COLO829 (cell line): Measurements from ENCODE around the gene AFF3.

Source experiments
- DNase-seq: peaks from one replicate; pipeline ENCODE4 v3.0.0; 2012; ENCODE audit warnings: low spot score

The AFF3 gene

DNA sequence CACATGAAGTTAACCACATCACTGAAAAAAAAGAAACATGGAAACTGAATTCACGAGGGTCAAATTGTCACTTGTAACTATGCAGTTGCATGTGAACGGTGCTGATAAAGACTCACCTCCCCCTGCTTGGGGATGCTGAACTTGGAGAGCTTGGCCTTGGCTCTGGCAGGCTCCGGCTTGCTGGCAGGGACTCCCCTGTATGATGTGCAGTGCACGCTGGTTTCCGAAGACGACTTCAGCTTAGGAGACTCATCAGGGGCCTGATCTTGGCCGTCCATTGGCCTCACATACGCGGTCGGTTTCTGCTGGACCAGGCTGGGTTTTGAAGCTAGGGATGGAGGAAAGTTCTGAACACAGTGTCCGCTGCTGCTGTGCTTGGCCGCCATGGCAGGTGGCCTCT, 135.9 kb downstream of the AFF3 start:
- DNase-seq = no peak

DNA sequence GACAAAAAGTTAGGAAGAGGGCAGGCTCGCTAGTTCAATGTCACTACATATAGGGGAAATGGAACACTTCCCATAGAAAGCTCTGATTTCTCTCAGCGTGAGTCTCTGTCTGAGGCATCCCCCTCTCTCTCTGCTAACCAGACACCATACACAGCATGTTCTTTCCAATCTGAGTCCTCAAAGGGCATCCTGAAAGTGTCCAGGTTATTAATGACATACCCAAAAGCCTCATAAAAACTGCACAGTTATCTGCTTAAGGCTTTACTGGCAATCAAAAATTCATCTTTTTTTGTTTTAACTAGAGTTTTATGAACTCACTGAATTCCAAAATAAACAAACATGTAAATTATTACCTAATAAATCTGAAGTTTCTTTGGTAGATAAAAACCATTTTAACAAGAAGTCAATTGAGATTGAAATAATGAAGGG, 137.4 kb downstream of the AFF3 start:
- no peak for DNase-seq

DNA sequence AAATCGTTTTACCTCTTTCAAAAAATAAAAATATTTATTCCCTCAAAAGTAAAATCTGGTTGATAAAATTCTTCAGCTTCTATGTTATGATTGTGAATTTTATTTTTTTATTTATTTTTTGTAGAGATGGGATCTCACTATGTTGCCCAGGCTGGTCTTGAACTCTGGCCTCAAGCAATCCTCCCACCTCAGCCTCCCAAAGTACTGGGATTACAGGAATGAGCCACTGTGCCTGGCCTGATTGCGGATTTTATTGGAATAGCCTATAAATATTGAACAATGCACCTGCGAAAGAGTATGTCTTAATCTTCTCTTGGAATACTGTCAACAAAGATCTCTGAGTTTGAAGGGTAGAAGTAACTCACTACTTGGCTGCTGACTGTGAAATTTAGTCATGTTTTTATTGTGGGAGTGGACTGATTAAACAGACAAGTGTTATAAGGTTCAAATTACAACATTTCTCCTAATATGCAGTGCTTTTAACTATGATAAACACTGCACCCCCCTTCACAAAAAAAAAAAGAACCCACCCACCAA, 138.0 kb downstream of the AFF3 start:
- DNase-seq = no peak

DNA sequence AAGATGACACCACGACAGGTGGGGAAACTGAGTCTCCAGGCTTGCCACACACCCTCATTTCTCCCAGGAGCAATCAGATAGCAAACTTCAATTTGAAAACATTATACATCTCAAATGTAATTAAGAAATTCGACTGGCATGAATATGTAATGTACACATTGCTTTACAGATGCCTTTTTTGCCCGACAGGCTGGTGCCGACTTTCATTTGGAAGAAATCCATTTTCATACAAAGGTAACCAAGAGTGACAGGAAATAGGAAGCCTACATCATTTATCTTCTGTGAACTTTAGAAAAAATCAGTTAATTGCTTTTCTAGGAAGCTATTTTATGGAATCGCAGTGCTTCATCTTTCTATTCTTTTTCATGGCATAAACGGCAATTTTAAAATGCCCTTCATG, 140.3 kb downstream of the AFF3 start:
- no peak for DNase-seq

DNA sequence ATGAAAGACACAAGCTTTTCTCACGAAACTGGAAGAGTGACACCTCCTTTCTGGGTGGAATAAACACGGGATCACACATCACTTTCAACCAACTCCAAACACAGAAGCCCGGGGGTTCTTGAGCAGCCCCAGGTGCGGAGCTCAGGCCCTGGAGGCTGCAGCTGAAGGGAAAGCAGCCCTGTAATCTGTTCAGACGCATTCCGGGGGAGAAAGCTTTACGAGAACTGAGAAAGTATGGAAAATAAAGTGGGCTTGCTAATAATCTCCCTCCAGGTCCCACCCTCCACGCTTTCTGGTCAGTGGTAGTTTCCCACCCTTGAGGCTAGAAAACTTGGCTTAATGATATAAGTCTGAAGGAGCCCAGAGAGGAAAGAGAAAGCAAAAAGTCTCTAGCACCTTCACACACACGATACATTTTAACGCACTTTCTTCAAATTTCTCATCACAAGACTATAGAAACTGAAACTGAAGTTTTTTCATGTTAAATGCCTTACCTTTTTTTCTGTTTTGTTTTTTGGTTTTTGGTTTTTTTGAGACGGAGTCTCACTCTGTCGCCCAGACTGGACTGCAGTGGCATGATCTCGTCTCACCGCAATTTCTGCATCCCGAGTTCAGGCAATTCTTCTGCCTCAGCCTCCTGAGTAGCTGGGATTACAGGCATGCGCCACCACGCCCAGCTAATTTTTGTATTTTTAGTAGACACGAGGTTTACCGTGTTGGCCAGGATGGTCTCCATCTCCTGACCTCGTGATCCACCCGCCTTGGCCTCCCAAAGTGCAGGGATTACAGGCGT, 141.3 kb downstream of the AFF3 start:
- DNase-seq = no peak

DNA sequence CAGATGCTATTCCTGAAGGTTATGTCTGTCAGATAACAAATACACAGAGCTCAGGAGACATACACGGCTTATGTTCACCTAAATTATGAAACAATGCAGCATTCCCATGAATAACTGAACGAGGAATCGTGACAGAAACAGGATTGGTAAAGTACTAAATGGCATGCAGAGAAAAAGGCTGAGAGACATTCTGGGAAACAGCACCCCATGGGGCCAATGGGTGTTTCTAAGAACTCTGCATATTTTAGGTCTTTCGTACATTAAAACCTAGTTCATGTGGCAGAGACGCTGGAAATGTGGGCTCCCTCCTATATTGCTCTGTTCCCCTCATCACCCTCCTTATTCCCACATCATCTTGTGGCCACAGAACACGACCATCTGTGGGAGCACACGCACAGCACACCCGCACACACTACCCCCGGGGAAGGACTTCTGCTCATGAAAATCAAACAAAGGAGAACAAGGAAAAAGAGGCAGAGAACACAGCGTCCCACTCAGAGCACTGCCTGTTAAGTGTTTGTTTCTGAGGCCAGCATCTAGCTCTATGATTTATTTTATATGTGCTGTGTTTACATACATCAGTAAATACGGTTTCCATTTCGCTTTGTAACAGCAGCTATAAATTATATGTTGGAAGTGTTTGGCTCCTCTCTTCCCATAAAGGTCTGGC, 143.6 kb downstream of the AFF3 start:
- DNase-seq = no peak

DNA sequence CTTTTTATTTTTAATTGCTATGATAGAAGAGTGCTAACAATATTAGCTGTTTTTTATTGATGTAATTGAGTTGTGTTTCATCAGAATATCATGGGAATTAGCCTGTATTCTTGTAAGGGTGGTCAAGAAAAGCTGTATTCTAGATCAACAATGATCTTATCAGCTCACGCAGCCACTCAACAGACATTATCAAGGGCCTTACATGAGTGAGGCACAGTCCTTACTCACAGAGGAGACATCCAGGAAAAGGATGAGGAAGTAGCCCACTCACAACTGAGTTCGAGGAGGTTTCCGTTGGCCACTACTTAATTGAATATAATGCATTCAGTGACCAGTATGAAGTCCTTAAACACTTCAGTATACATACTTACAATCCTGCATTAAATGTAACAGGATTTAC, 152.5 kb downstream of the AFF3 start:
- DNase-seq = no peak

DNA sequence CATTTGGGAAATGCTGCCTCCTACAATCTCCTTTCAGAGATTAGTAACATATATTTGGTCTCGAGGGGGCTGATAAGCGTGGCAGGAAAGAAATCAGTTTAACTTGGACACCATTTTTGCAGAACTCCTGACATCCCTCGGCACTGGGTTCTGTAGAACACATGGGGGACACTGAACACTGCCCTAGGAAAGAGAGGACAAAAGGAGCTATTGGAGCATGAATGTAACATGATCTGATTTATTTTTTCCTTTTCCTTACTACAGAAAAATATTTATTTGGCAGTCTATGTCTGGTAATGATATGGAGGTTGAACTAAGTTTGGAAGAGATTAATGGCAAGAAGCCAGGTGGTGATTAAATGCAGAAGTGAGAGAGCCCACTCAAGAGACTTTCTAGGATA, 153.8 kb downstream of the AFF3 start:
- DNase-seq = no peak

DNA sequence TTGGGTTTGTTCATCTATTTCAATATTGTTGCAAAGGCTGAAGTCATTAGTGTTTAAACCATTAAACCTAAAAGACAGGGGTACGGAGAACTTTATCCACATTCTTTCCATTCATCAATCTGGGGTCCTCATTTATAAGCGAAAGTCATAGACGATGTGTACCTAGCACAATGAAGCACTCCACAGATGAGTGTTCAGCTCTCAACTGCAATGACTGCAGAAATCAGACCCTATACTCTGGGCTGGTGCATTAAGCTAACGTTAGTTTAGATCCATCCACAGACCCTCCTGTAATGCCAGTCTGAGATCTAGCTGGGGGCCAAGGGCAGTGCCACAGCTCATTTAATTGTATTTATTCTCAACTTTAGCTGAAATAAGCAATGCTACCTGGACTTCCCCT, 155.2 kb downstream of the AFF3 start:
- no peak for DNase-seq

DNA sequence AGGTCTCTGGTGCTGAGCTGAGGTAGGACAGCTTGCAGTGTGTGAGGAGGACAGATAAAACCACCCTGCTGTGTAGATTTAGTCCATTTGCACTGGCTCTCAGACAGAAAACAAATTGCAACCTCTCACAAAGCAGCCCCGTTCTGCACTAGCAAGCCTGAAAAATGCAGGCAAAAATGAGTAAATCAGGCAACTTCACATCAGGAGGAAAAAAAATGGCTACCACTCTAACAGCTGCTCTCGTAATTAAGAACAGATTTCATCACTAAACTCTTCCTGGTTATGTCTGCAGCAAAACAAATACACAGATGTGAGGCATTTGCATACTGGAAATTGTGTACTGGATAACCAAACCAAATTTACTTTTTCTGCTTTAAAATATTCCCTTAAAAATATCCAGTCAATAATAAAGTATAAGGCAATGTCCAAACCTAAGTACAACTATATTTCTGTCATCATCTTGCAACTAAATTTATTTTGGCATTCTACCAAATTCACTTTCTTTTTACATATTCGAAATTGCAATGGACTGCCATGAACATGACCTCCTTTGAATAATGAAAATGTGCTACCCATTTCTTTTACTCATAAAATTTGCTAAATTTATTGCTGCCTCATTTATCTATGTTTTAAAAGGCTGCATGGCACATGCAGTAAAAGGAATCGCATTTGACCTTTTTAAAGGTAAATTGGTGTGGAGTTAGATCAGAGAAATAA, 157.4 kb downstream of the AFF3 start:
- no peak for DNase-seq

DNA sequence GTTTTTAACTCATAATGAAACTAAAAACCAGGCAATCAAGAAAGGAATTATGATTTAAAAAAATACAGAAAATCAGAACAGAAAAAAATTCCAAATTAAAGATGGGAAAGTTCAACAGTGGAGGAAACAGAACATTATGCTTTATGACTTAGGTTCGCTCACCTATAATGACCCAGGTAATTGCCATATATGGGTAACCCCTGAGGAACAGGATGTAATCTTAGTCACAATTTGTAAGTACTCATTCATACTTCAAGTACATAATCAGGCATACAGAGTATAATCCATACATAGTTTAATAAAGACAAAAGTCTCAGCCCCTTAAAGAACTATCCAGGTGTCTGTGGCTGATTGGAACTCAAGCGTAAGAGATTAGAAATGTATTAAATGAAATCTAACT, 159.6 kb downstream of the AFF3 start:
- no peak for DNase-seq

DNA sequence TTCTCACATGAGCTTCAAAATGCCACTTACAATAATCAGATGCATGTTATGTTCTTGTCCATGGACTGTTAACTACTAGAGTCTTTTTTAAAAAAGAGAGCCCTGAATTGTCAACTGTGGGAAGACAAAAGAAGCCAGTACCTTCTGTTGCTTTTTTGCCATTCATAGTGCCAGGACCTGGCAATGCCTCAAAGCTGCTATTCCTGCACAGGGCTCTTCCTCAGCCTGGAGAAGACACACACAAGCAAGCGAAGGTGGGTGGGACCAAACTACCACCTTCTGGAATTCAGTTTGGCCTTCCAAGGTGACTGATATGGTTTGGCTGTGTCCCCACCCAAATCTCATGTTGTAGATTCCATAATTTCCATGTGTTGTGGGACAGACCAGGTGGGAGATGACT, 160.6 kb downstream of the AFF3 start:
- no peak for DNase-seq

DNA sequence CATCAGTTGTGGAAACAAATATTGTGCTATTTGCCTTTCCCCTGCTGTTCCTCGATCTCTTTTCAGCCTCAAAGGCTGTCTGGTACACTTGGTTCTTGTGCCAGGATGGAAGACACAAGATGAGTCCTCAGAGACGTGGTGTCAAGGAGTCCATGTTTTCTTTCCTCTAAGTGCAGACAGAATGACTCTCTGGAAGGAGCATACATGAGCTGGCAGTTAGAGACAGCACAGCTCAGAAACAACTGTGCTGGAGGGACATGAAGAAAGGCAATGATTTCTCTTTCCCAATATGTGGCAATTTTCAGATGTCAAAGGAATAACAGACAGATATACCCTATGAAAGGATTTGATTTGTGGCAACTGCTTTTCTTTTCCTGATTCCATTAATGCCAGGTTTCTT, 162.2 kb downstream of the AFF3 start:
- no peak for DNase-seq

DNA sequence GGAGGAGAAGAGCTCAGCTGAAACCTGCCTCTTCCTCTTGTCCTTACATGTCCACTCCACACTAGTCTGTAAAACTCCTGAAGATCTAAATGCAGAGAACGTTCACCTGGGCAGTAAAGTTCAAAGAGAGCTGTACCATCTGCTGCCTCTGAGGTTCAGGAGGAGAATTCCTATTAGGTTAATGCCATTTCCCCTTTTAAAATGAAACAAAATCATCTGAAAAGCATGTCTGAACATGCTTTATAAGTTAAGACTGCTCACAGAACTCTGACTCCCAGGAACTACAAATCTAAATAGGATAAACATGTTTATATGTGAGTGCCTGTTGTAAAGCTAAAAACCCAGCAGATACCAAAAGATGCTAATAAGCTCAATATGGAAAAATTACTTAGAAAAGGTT, 164.4 kb downstream of the AFF3 start:
- no peak for DNase-seq

DNA sequence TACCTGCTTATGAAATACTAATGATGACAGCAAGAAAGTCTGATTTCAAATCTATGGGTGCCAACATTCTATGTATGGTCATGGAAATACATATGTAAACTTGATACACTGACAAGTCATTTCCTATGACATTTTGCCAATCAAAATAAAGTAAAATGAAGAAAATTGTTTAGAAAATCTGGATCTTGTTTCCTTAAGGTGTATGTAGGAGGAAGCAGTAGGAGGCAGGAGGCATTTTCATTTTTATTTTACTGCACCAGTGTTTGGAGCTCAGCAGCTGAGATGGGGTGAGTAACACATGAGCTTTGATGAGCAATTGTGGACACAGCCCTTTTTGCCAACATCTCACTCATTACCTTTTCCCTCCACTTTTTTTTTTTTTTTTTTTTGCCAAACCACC, 167.0 kb downstream of the AFF3 start:
- DNase-seq = no peak

DNA sequence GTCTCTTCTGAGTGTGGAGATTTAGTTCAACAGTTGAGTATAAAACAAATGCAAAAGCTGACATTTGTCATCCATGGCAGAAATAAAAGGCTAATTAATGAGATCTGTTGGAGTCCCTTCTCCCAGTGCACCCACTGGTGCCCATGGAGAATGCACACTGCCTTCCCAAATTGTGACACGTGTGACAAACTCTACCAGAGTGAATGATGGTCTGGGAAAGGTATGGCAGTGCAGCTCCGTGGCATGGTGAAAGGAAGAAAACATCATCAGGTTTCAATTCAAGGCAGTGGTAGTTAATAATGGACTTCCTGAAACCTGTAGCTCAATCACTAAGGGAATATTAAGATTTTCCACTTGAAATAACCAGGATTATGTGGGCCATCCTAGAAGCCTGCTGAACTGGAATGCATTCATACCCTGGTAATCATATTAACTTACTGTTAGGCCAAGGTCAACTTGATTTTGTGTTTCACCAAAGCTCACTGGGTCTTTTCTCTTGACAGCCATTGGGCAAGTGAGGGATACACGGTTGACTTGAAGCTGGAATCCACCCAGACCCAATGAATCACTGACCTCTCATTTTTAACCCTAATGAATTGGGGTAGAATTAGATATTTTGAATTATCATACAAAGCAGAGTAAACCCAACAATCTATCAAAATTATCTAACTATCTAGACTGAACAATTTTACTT, 167.6 kb downstream of the AFF3 start:
- DNase-seq = no peak

DNA sequence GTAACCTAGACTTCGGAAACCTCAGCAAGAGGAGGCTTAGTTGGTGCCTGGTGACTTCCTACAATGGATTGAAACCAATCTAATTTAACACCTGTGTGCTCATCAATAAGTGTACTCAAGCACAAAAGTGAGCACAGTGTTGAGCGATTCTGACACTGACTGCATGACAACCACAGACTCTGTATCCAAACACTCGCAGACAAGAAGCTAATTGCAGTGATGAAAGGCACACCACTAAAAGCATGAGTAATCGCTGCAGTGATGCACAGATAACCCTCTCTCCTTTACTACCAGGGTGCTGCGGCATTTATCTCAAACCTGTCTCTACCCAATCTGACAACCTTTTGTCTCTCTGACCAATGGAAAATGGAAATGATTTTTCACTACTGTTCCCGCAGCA, 168.1 kb downstream of the AFF3 start:
- no peak for DNase-seq

DNA sequence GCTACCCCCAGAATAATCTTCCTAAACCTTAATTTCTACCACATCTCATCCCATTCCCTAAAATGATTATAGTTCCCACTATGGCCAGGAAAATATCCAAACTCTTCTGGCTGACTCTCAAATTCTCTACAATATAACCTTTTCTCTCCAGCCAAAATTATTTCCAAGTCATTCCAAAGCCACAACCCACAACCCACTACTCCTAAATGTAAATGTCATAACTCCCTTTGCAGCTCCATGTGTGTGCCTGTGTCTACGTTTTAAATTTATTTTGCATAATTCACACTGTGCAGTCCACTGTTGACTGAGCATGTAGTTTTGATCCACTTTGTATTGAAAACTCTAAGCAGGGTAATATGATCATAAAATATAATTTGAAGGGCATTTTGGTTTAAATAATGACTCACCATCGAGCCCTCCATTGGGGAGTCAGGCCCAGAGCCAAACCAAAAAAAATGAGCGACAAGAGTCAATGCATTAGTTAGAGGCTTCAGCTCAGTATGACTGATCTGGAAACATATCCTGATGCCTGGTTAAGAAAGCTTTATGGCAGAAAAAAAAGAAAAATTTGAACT, 171.0 kb downstream of the AFF3 start:
- DNase-seq = no peak

DNA sequence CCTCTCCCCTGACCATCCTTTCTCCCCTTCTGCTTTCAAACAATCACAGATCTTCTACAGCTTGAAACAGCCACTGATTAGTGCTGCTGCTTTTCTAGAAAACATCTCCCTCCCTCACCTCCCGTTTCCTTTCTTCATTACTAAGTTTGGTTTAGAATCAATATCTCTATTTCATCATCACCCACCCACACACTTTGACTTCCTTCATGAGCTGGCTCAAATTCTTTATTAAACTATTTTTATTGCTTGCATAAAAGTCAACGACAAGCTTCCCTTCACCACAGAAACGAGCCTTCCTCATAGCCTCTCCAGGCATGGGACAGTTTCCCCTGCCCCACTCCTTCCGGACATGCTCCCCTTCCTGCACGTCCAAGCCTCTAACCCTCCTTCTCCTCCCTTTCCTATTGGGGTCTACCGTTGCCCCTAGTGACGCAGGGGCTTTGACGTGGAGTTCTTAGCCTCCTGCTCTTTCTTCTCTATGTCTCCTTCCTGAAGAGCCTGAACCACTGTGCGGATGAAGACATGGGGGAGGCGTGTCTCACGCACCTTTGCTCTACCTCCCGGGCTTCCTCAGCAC, 172.0 kb downstream of the AFF3 start:
- no peak for DNase-seq

DNA sequence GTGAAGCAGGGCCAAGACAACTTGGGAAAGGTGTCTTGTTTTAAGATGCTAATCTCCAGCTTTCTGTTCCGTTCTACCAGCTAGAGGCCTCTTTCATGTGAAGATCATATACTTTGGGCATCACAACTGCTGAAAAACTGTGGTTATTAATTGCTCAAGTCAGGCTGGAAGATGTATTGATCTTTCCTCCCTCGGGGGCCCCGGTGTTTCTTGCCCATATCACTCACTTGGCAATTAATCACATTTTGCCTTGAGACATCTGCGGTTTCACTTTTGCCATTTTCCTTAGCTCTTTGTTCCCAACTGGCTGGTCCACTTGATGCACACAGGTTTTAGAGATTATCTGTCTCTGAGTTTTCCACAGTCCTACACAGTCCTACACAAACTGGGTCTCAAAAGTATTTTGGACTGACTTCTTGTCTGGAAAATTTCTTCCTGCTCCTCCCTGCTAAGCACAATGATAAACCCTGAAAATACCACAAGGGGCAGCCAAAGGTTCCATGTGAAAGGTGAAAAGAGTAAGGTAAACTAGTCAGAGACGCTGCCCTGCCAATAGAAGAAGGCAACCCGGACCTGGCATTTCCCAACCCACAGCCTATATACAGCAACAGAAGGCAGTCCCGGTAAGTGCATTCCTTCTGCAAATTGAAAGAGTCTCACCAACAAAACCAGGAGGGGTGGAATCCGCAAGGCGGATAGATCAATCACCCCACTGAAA, 181.0 kb downstream of the AFF3 start:
- no peak for DNase-seq

DNA sequence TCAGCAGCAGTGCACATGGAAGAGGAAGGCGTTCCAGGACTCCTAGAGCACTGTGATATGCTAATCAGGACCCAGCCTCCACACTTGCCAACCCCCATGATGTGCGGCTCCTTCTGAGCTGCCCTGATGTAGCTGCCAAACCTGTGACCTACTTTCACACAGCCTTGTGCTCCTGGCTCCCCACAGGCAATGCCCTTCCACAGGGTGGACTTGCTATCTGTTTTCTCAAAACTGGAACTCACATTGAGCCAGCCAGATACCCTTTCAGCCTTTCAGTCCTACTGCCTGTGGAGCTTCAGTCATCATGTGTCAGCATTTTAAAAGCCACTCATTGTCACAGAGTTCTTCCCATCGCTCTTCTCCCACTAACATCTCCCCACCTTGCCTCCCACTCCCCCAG, 181.6 kb downstream of the AFF3 start:
- DNase-seq = no peak
